ENCODE results near the gene PCCB. TPM values are rescaled to one million over a fixed set of nuclear protein-coding genes. Genes with fewer than 3 reads are reported as not detected.

PCCB gene
- total RNA-seq, 1 donor from 2014 or later: 35.2 TPM

- Mint-ChIP-seq H3K4me3 (ENCODE audit: unreplicated experiment) (no peak overlapping the region), H3K36me3 (ENCODE audit: low read depth, unreplicated experiment) (peaks cover 23% of the 10 kb centered on the region), H3K4me1 (ENCODE audit: unreplicated experiment) (no peaks in the 10 kb centered on the region), H3K9me3 (ENCODE audit: unreplicated experiment) (no peaks in the 10 kb centered on the region), H3K27me3 (ENCODE audit: unreplicated experiment) (peaks cover 3% of the 10 kb centered on the region), H3K27ac (ENCODE audit: unreplicated experiment) (no peak overlapping the region)
- DNase-seq (ENCODE audit: low spot score): no peak
- TF ChIP-seq CTCF (IDR thresholded peaks at IDR 0.05; ENCODE audit: unreplicated experiment): no peak
These were observed 47.7 kb downstream of the PCCB start for GRCh38 chr3:136297826-136298225.

- peaks cover 23% of the 10 kb centered on the region for H3K36me3 Mint-ChIP-seq (ENCODE audit: low read depth, unreplicated experiment)
- H3K27ac Mint-ChIP-seq (ENCODE audit: unreplicated experiment): no peak overlapping the region
- no peak for DNase-seq (ENCODE audit: low spot score)
- no peaks in the 10 kb centered on the region for H3K9me3 Mint-ChIP-seq (ENCODE audit: unreplicated experiment)
- H3K4me3 Mint-ChIP-seq (ENCODE audit: unreplicated experiment): no peak overlapping the region
- no peak for TF ChIP-seq CTCF (IDR thresholded peaks at IDR 0.05; ENCODE audit: unreplicated experiment)
- peaks cover 3% of the 10 kb centered on the region for H3K27me3 Mint-ChIP-seq (ENCODE audit: unreplicated experiment)
- no peaks in the 10 kb centered on the region for H3K4me1 Mint-ChIP-seq (ENCODE audit: unreplicated experiment)
These were observed 50.3 kb downstream of the PCCB start for GRCh38 chr3:136300444-136300843.

GRCh38 chr3:136305879-136306278, 55.7 kb downstream of the PCCB start:
- no peak for TF ChIP-seq CTCF (IDR thresholded peaks at IDR 0.05; ENCODE audit: unreplicated experiment)
- no peaks in the 10 kb centered on the region for H3K9me3 Mint-ChIP-seq (ENCODE audit: unreplicated experiment)
- no peaks in the 10 kb centered on the region for H3K4me1 Mint-ChIP-seq (ENCODE audit: unreplicated experiment)
- H3K36me3 Mint-ChIP-seq (ENCODE audit: low read depth, unreplicated experiment): peaks cover 12% of the 10 kb centered on the region
- peaks cover 1% of the 10 kb centered on the region for H3K27me3 Mint-ChIP-seq (ENCODE audit: unreplicated experiment)
- no peak overlapping the region for H3K27ac Mint-ChIP-seq (ENCODE audit: unreplicated experiment)
- no peak for DNase-seq (ENCODE audit: low spot score)
- no peak overlapping the region for H3K4me3 Mint-ChIP-seq (ENCODE audit: unreplicated experiment)

GRCh38 chr3:136311261-136311660, 61.1 kb downstream of the PCCB start:
- Mint-ChIP-seq H3K27ac (ENCODE audit: unreplicated experiment) (no peak overlapping the region), H3K9me3 (ENCODE audit: unreplicated experiment) (no peaks in the 10 kb centered on the region), H3K4me3 (ENCODE audit: unreplicated experiment) (no peak overlapping the region), H3K4me1 (ENCODE audit: unreplicated experiment) (no peaks in the 10 kb centered on the region), H3K36me3 (ENCODE audit: low read depth, unreplicated experiment) (peaks cover 4% of the 10 kb centered on the region), H3K27me3 (ENCODE audit: unreplicated experiment) (peaks cover 1% of the 10 kb centered on the region)
- TF ChIP-seq CTCF (IDR thresholded peaks at IDR 0.05; ENCODE audit: unreplicated experiment): no peak
- no peak for DNase-seq (ENCODE audit: low spot score)

GRCh38 chr3:136311968-136312367, 61.8 kb downstream of the PCCB start:
- Mint-ChIP-seq H3K9me3 (ENCODE audit: unreplicated experiment) (no peaks in the 10 kb centered on the region), H3K27ac (ENCODE audit: unreplicated experiment) (no peak overlapping the region), H3K4me3 (ENCODE audit: unreplicated experiment) (no peak overlapping the region), H3K27me3 (ENCODE audit: unreplicated experiment) (peaks cover 1% of the 10 kb centered on the region), H3K4me1 (ENCODE audit: unreplicated experiment) (no peaks in the 10 kb centered on the region), H3K36me3 (ENCODE audit: low read depth, unreplicated experiment) (peaks cover under 1% of the 10 kb centered on the region)
- no peak for DNase-seq (ENCODE audit: low spot score)
- no peak for TF ChIP-seq CTCF (IDR thresholded peaks at IDR 0.05; ENCODE audit: unreplicated experiment)

Data from endothelial cell (in vitro differentiated cells).